BLaER1 treated with 17β-estradiol and CSF1 and Interleukin-3, amounts not matched to agents 10 nM and 100 nM (cell line): ENCODE measurements around the gene MAP3K6.

Experiments
- H3K27ac ChIP-seq, 11 experiments: shearing (Covaris generic); formaldehyde crosslinking; 2 replicates each; pipeline ENCODE4 v1.8.1; 2022
- H3K27me3 ChIP-seq, 11 experiments: shearing (Covaris generic); formaldehyde crosslinking; 2 replicates each; pipeline ENCODE4 v1.8.1; 2022
- H3K36me3 ChIP-seq, 11 experiments: shearing (Covaris generic); formaldehyde crosslinking; 2 replicates each; pipeline ENCODE4 v1.8.1; 2022
- H3K4me1 ChIP-seq, 10 experiments: shearing (Covaris generic); formaldehyde crosslinking; 2 replicates each; pipeline ENCODE4 v1.8.1; 2022
- H3K4me2 ChIP-seq, 11 experiments: shearing (Covaris generic); formaldehyde crosslinking; 2 replicates each; pipeline ENCODE4 v1.8.1; 2022
- H3K4me3 ChIP-seq, 10 experiments: shearing (Covaris generic); formaldehyde crosslinking; 2 replicates each; pipeline ENCODE4 v1.8.1; 2022
- H3K9ac ChIP-seq, 11 experiments: shearing (Covaris generic); formaldehyde crosslinking; 2 replicates each; pipeline ENCODE4 v1.8.1; 2022
- H3K9me3 ChIP-seq, 11 experiments: shearing (Covaris generic); formaldehyde crosslinking; replicated peaks in 1 of 11; 2 replicates each; pipeline ENCODE4 v1.8.1; 2022
- H4K20me1 ChIP-seq, 11 experiments: shearing (Covaris generic); formaldehyde crosslinking; 2 replicates each; pipeline ENCODE4 v1.8.1; 2022
- Cebpa-rat ChIP-seq, 11 experiments: shearing (Covaris generic); IDR thresholded peaks; 2 replicates each; pipeline ENCODE4 v1.8.1; 2022

The MAP3K6 gene

GRCh38 chr1:27321813-27322568 is 44.8 kb downstream of the MAP3K6 start, which contains the start of gene TMEM222:
Gene TMEM222 (plus strand): TSS chr1:27322163. CDS start chr1:27322198, 35 bp downstream.
- peaks cover 23 to 50% (median 40%) of the 10 kb centered on the region in 10 experiments for H3K4me1 ChIP-seq
- H3K9ac ChIP-seq, result peak within 1 kb of the TSS; percentile 94 to 99 (median 97)
- no peaks in the 10 kb centered on the region for H3K27me3 ChIP-seq
- peak within 1 kb of the TSS; percentile 92 to 99 (median 96) for H3K27ac ChIP-seq
- peaks cover 18 to 35% (median 30%) of the 10 kb centered on the region in 11 experiments for H3K36me3 ChIP-seq
- H4K20me1 ChIP-seq, result peaks cover 0 to 30% (median 12%) of the 10 kb centered on the region in 11 experiments; a peak in 12 of 22 replicates
- H3K4me2 ChIP-seq, result peak within 1 kb of the TSS; percentile 79 to 98 (median 96)
- H3K4me3 ChIP-seq, result peak within 1 kb of the TSS; percentile 76 to 100 (median 92)
- no peaks in the 10 kb centered on the region for H3K9me3 ChIP-seq
- TF ChIP-seq Cebpa-rat (IDR thresholded peaks at IDR 0.05), result peak in 10 of 11 experiments; percentile 43 to 95 (median 84); a peak in 18 of 22 replicates

- no peak for TF ChIP-seq Cebpa-rat (IDR thresholded peaks at IDR 0.05)
- Histone ChIP-seq H3K4me2 (no peak overlapping the region), H3K27me3 (no peaks in the 10 kb centered on the region), H3K4me3 (no peak overlapping the region), H3K4me1 (peaks cover 14 to 32% (median 16%) of the 10 kb centered on the region in 10 experiments), H3K27ac (no peak overlapping the region), H4K20me1 (no peaks in the 10 kb centered on the region; a peak in 2 of 22 replicates), H3K36me3 (peaks cover 0 to 3% (median 0%) of the 10 kb centered on the region in 11 experiments; a peak in 3 of 22 replicates), H3K9me3 (no peaks in the 10 kb centered on the region), H3K9ac (no peak overlapping the region)
Observed at GRCh38 chr1:27318596-27318995, 48.2 kb downstream of the MAP3K6 start.

- TF ChIP-seq Cebpa-rat (IDR thresholded peaks at IDR 0.05), result no peak
Observed at GRCh38 chr1:27318136-27318535, 48.6 kb downstream of the MAP3K6 start.

GRCh38 chr1:27316860-27317259 is 49.9 kb downstream of the MAP3K6 start:
- no peak for TF ChIP-seq Cebpa-rat (IDR thresholded peaks at IDR 0.05)
- H3K36me3 ChIP-seq, result no peaks in the 10 kb centered on the region
- H3K4me3 ChIP-seq, result no peak overlapping the region
- H3K9me3 ChIP-seq, result no peaks in the 10 kb centered on the region
- no peak overlapping the region for H3K27ac ChIP-seq
- no peak overlapping the region for H3K9ac ChIP-seq
- H3K4me2 ChIP-seq, result no peak overlapping the region
- H3K4me1 ChIP-seq, result peaks cover 6 to 32% (median 8%) of the 10 kb centered on the region in 10 experiments; a peak in 19 of 20 replicates
- no peaks in the 10 kb centered on the region for H3K27me3 ChIP-seq
- H4K20me1 ChIP-seq, result no peaks in the 10 kb centered on the region

More at GRCh38 chr1:27318136-27318535, 48.6 kb downstream of the MAP3K6 start:
- no peaks in the 10 kb centered on the region for H3K36me3 ChIP-seq
- no peak overlapping the region for H3K4me2 ChIP-seq
- H3K27me3 ChIP-seq, result no peaks in the 10 kb centered on the region
- H3K9me3 ChIP-seq, result no peaks in the 10 kb centered on the region
- no peak overlapping the region for H3K4me3 ChIP-seq
- 0 out of 22 replicates have a peak overlapping the region, but pooled peaks of 1 of the 11 experiments have one; percentile 12 for H3K9ac ChIP-seq
- peaks cover 9 to 32% (median 11%) of the 10 kb centered on the region in 10 experiments for H3K4me1 ChIP-seq
- H4K20me1 ChIP-seq, result no peaks in the 10 kb centered on the region; a peak in 2 of 22 replicates
- no peak overlapping the region for H3K27ac ChIP-seq

- Histone ChIP-seq H3K4me1 (peaks cover 0 to 19% (median 0%) of the 10 kb centered on the region in 10 experiments; a peak in 6 of 20 replicates), H3K36me3 (peaks cover 0 to 5% (median 0%) of the 10 kb centered on the region in 11 experiments; a peak in 1 of 22 replicates), H3K4me2 (no peak overlapping the region), H4K20me1 (no peaks in the 10 kb centered on the region), H3K27me3 (no peaks in the 10 kb centered on the region), H3K4me3 (no peak overlapping the region), H3K9ac (no peak overlapping the region), H3K9me3 (no peaks in the 10 kb centered on the region), H3K27ac (no peak overlapping the region)
- no peak for TF ChIP-seq Cebpa-rat (IDR thresholded peaks at IDR 0.05)
Observed at GRCh38 chr1:27314737-27315136, 52.0 kb downstream of the MAP3K6 start.

DNA sequence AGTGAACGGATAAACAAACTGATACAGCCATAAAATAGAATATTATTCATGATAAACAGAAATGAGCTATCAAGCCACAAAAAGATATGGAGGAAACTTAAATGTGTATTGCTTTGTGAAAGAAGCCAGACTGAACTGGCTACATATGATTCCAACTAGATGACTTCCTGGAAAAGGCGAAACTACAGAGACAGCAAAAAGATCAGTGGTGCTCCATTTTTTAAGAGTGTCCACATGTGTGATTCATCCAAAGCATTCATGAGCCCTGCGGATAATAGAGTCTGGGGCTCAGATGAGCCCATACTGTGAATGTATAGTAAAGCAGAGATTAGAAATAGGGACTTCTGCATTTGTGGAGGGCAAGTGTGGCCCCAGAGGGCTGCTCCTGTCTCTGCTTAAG is 52.6 kb downstream of the MAP3K6 start:
- H3K36me3 ChIP-seq, result peaks cover 0 to 5% (median 0%) of the 10 kb centered on the region in 11 experiments; a peak in 1 of 22 replicates
- no peak overlapping the region for H3K27ac ChIP-seq
- H3K4me1 ChIP-seq, result peaks cover 0 to 17% (median 0%) of the 10 kb centered on the region in 10 experiments; a peak in 6 of 20 replicates
- no peak for TF ChIP-seq Cebpa-rat (IDR thresholded peaks at IDR 0.05)
- H3K4me3 ChIP-seq, result no peak overlapping the region
- peak overlapping the region in 2 of 11 experiments; percentile 31 to 36; a peak in 3 of 22 replicates for H3K4me2 ChIP-seq
- H4K20me1 ChIP-seq, result no peaks in the 10 kb centered on the region
- H3K9me3 ChIP-seq, result no peaks in the 10 kb centered on the region
- H3K27me3 ChIP-seq, result no peaks in the 10 kb centered on the region
- H3K9ac ChIP-seq, result no peak overlapping the region

DNA sequence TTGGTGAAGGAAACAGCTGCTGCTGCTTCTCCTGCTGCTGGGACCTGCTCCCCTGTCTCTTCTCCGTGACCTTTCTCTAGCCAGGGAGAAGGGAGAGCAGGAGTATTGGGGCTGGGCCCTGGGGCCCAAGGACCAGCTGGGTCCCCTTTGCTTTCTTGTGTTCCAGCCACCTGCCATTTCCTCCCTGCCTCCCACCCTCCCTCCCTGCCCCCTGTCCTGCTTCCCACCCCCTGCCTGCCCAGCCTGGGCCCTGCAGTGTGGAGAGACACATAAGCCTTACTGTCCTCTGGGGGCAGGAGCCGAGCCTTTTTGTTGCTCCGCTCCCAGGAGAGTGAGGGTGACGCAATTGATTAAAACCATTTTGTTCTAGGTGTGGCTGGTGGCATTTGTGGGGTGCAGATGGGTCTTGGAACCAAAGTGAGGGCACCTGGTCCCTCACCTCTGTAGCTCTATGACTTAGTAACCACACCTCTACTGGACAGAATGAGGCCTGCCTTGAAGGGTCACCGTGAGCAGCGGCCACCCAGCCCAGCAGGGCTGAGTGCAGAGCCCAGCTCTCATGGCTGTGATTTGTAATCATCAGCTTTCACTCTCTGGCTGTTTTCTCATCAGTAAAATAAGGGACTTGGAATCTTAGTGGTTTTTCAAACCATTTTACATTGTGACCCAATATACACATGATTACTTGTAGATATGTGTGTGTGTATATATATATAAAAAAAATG is 58.7 kb downstream of the MAP3K6 start:
- H3K9me3 ChIP-seq, result no peaks in the 10 kb centered on the region
- H3K4me2 ChIP-seq, result peak overlapping the region in 8 of 11 experiments; percentile 60 to 90 (median 80); a peak in 16 of 22 replicates
- peak in 3 of 11 experiments; percentile 31 to 66 (median 57); a peak in 3 of 22 replicates for TF ChIP-seq Cebpa-rat (IDR thresholded peaks at IDR 0.05)
- H3K27ac ChIP-seq, result peak overlapping the region in 7 of 11 experiments; percentile 62 to 75 (median 69); a peak in 11 of 22 replicates
- H3K4me1 ChIP-seq, result peaks cover 16 to 31% (median 28%) of the 10 kb centered on the region in 10 experiments
- H3K9ac ChIP-seq, result peak overlapping the region in 6 of 11 experiments; percentile 48 to 71 (median 61); a peak in 11 of 22 replicates
- H3K27me3 ChIP-seq, result no peaks in the 10 kb centered on the region
- H4K20me1 ChIP-seq, result no peaks in the 10 kb centered on the region; a peak in 1 of 22 replicates
- peaks cover 0 to 42% (median 24%) of the 10 kb centered on the region in 11 experiments; a peak in 17 of 22 replicates for H3K36me3 ChIP-seq
- H3K4me3 ChIP-seq, result no peak overlapping the region

DNA sequence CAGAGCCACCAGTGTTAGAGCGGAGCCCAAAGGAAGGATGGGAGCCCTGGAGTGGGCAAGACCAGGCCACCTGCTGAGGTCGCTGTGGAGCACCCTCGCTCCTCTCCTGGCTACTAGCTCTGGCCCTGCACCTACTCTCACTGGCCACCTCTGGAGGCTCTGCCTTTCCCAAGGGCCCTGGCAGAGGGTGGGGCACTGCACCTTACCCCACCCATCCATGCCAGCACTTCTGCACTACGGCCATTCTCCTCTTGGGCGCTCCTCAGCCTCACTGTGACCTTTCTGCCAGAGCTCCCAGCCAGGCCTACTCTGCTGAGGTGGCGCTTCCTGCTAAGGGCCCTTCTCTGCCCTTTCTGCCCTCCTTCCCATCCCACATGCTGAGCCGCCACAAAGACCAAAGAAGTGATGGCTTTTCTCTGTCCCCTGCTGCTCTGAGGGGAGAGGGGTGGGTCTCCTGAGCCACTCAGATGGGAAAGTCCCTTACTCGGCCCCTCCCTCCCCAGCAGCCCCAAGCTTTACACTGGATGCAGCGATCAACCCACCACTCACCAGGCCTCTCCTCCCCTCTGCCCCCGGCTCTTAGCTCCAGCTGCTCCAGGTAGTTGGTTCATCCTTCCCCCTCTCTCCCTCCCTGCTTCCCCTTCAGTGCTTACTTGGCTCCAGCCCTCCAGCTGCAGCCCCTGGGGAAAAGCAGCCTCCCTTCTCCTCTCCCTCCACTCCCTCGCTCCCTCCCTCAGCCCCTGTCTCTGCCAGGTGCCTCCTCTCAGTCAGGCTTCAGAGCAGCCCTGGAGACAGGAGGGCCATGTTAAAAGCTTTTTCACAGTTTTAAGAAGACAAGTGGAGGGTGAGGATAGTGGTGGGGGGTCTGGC is 59.6 kb downstream of the MAP3K6 start:
- Histone ChIP-seq H4K20me1 (no peaks in the 10 kb centered on the region; a peak in 1 of 22 replicates), H3K36me3 (peaks cover 6 to 50% (median 27%) of the 10 kb centered on the region in 11 experiments; a peak in 19 of 22 replicates), H3K27me3 (no peaks in the 10 kb centered on the region), H3K4me2 (peak overlapping the region; percentile 49 to 90 (median 72)), H3K4me3 (peak overlapping the region in 1 of 10 experiments; percentile 14; a peak in 1 of 20 replicates), H3K4me1 (peaks cover 16 to 31% (median 28%) of the 10 kb centered on the region in 10 experiments), H3K27ac (peak overlapping the region in 9 of 11 experiments; percentile 30 to 75 (median 62); a peak in 18 of 22 replicates), H3K9me3 (no peaks in the 10 kb centered on the region), H3K9ac (peak overlapping the region; percentile 10 to 71 (median 58); a peak in 18 of 22 replicates)
- no peak for TF ChIP-seq Cebpa-rat (IDR thresholded peaks at IDR 0.05)
